IMR-90 (cell line): Measurements from ENCODE around the gene DNAI7. TPM values are rescaled to one million over a fixed set of nuclear protein-coding genes. Genes with fewer than 3 reads are reported as not detected.

Experiments
- ATAC-seq: fragments of 200-7000 bp; cut with Tn5 transposase; 2 replicates; pipeline ENCODE4 v1.9.1; 2020; ENCODE audit warnings: low read depth, mild to moderate bottlenecking, moderate library complexity
- BruUV-seq: library from RNA; stranded (reverse); fragments of 400-500 nt; replicated peaks from 2 replicates; lab custom pipeline; 2021; lab: Mats Ljungman, UMichigan
- CTCF ChIA-PET: fragments of 300-600 bp; formaldehyde crosslinking; extraction: SDS; loops from one replicate; lab custom pipeline; 2021; ENCODE audit warnings: antibody characterized with exemption; lab: Yijun Ruan, JAX
- POLR2A ChIA-PET: fragments of 300-600 bp; sonication (Branson Sonifier 250); formaldehyde crosslinking; loops from one replicate; lab custom pipeline; 2022; ENCODE audit warnings: antibody characterized with exemption; ENCODE audit not compliant: unreplicated experiment; lab: Charles Lee
- DNase-seq: peaks from one replicate; pipeline ENCODE4 v3.0.0; 2013
- H2AFZ ChIP-seq: replicated peaks from 2 replicates; pipeline ENCODE3; 2013; ENCODE audit warnings: low read length, mild to moderate bottlenecking; ENCODE audit not compliant: poor library complexity
- H2AK5ac ChIP-seq: 2 replicates; pipeline ENCODE4 v1.6.1; 2013; ENCODE audit warnings: low read depth, low read length, inconsistent platforms
- H2AK9ac ChIP-seq: replicated peaks from 2 replicates; pipeline ENCODE3; 2013; ENCODE audit warnings: mild to moderate bottlenecking, low read depth, low read length, moderate library complexity; ENCODE audit not compliant: poor library complexity
- H2BK120ac ChIP-seq: 2 replicates; pipeline ENCODE4 v1.6.1; 2013; ENCODE audit warnings: low read depth, low read length, inconsistent platforms
- H2BK15ac ChIP-seq: 3 replicates; pipeline ENCODE4 v1.6.1; 2013; ENCODE audit warnings: low read depth, low read length, inconsistent platforms
- H2BK20ac ChIP-seq: 2 replicates; pipeline ENCODE4 v1.6.1; 2013; ENCODE audit warnings: low read depth, mild to moderate bottlenecking, inconsistent platforms, low read length, moderate library complexity
- H2BK5ac ChIP-seq: 2 replicates; pipeline ENCODE4 v1.6.1; 2013; ENCODE audit warnings: mild to moderate bottlenecking, low read depth, low read length, inconsistent platforms; ENCODE audit not compliant: poor library complexity, severe bottlenecking
- H3K14ac ChIP-seq: replicated peaks from 2 replicates; pipeline ENCODE4 v1.6.1; 2013; ENCODE audit warnings: low read depth, low read length, inconsistent platforms
- H3K18ac ChIP-seq: 2 replicates; pipeline ENCODE4 v1.6.1; 2013; ENCODE audit warnings: low read depth, low read length, control low read depth
- H3K23ac ChIP-seq: 2 replicates; pipeline ENCODE4 v1.6.1; 2013; ENCODE audit warnings: low read depth, low read length, inconsistent platforms
- H3K27ac ChIP-seq: 2 replicates; pipeline ENCODE4 v1.5.1; 2013; ENCODE audit warnings: mild to moderate bottlenecking, control low read depth, low read length; ENCODE audit not compliant: insufficient read depth
- H3K27me3 ChIP-seq: 2 replicates; pipeline ENCODE4 v1.6.1; 2013; ENCODE audit warnings: low read length; ENCODE audit not compliant: control insufficient read depth, insufficient read depth
- H3K36me3 ChIP-seq: 2 replicates; pipeline ENCODE4 v1.6.1; 2013; ENCODE audit warnings: low read length, mixed read lengths; ENCODE audit not compliant: control insufficient read depth, insufficient read depth
- H3K4ac ChIP-seq: 2 replicates; pipeline ENCODE4 v1.6.1; 2013; ENCODE audit warnings: low read depth, low read length, inconsistent platforms
- H3K4me1 ChIP-seq: 2 replicates; pipeline ENCODE4 v1.6.1; 2013; ENCODE audit warnings: low read length, mixed read lengths; ENCODE audit not compliant: control insufficient read depth, insufficient read depth
- H3K4me2 ChIP-seq: 2 replicates; pipeline ENCODE4 v1.6.1; 2013; ENCODE audit warnings: low read depth, mild to moderate bottlenecking, control low read depth, low read length, moderate library complexity
- H3K4me3 ChIP-seq: 2 replicates; pipeline ENCODE4 v1.5.1; 2013; ENCODE audit warnings: low read depth, mild to moderate bottlenecking, control low read depth, low read length, moderate library complexity; ENCODE audit not compliant: insufficient read depth
- H3K56ac ChIP-seq: 2 replicates; pipeline ENCODE4 v1.6.1; 2013; ENCODE audit warnings: low read length, inconsistent platforms; ENCODE audit not compliant: insufficient read depth; ENCODE audit errors: extremely low read depth
- H3K79me1 ChIP-seq, 2 experiments: 2 replicates each; pipeline ENCODE4 v1.6.1; 2013; ENCODE audit warnings: low read length in 2 of 2, inconsistent platforms in 1 of 2, low read depth in 1 of 2
- H3K9ac ChIP-seq: 2 replicates; pipeline ENCODE4 v1.6.1; 2013; ENCODE audit warnings: low read depth, low read length, control low read depth
- H3K9me1 ChIP-seq: 2 replicates; pipeline ENCODE4 v1.6.1; 2013; ENCODE audit warnings: low read length, inconsistent platforms; ENCODE audit not compliant: insufficient read depth
- H3K9me3 ChIP-seq: 2 replicates; pipeline ENCODE4 v1.6.1; 2013; ENCODE audit warnings: low read length; ENCODE audit not compliant: control insufficient read depth, insufficient read depth
- H4K20me1 ChIP-seq: 2 replicates; pipeline ENCODE4 v1.6.1; 2013; ENCODE audit warnings: low read length, inconsistent platforms; ENCODE audit not compliant: insufficient read depth
- H4K5ac ChIP-seq: 2 replicates; pipeline ENCODE4 v1.6.1; 2013; ENCODE audit warnings: mild to moderate bottlenecking, low read depth, low read length, control low read depth
- H4K8ac ChIP-seq, 2 experiments: 2 replicates each; pipeline ENCODE4 v1.6.1; 2013; ENCODE audit warnings: low read depth in 2 of 2, low read length in 2 of 2, control low read depth in 1 of 2, inconsistent platforms in 1 of 2
- H4K91ac ChIP-seq: 2 replicates; pipeline ENCODE4 v1.6.1; 2013; ENCODE audit warnings: low read depth, low read length, inconsistent platforms; ENCODE audit not compliant: insufficient read depth
- CHD1 ChIP-seq: IDR thresholded peaks from 2 replicates; pipeline ENCODE4 v1.6.1; 2012; ENCODE audit warnings: low read depth, low read length, improper control_type of control experiment
- FOS ChIP-seq: fragments of 150-350 bp; IDR thresholded peaks from 2 replicates; pipeline ENCODE4 v1.6.1; 2016; ENCODE audit warnings: low read depth, low read length
- MAFK ChIP-seq: IDR thresholded peaks from 2 replicates; pipeline ENCODE4 v1.6.1; 2012; ENCODE audit warnings: low read depth, low read length, improper control_type of control experiment
- MAZ ChIP-seq: IDR thresholded peaks from 2 replicates; pipeline ENCODE4 v1.6.1; 2012; ENCODE audit warnings: low read depth, mild to moderate bottlenecking, low read length, improper control_type of control experiment, moderate library complexity, borderline replicate concordance
- MXI1 ChIP-seq: IDR thresholded peaks from 2 replicates; pipeline ENCODE4 v1.6.1; 2012; ENCODE audit warnings: low read depth, mild to moderate bottlenecking, low read length, moderate library complexity, borderline replicate concordance
- POLR2A ChIP-seq: IDR thresholded peaks from 2 replicates; pipeline ENCODE4 v1.6.1; 2012; ENCODE audit warnings: mild to moderate bottlenecking, low read depth, low read length
- RAD21 ChIP-seq: IDR thresholded peaks from 2 replicates; pipeline ENCODE4 v1.6.1; 2012; ENCODE audit warnings: low read length, improper control_type of control experiment
- RCOR1 ChIP-seq: IDR thresholded peaks from 2 replicates; pipeline ENCODE4 v1.6.1; 2012; ENCODE audit warnings: mild to moderate bottlenecking, low read length, improper control_type of control experiment; ENCODE audit not compliant: insufficient replicate concordance
- RFX5 ChIP-seq: IDR thresholded peaks from 2 replicates; pipeline ENCODE4 v1.8.0; 2012; ENCODE audit warnings: low read depth, mild to moderate bottlenecking, low read length, moderate library complexity
- SMC3 ChIP-seq: fragments of 150-350 bp; IDR thresholded peaks from 2 replicates; pipeline ENCODE4 v1.6.1; 2016; ENCODE audit warnings: low read depth, mild to moderate bottlenecking, antibody characterized with exemption, low read length, moderate library complexity
- WGBS, 2 experiments: methylation state at CpG; one replicate each; pipeline versions ENCODE4 v1.1.5 to v1.1.7; 2013; ENCODE audit warnings: missing lambda C conversion rate in 2 of 2; ENCODE audit not compliant: insufficient read length in 1 of 2; ENCODE audit errors: extremely low coverage in 2 of 2; 5-methylcytosine and 5-hydroxymethylcytosine counted together
- dilution Hi-C: fragments of 300-500 bp; cut with HindIII; formaldehyde crosslinking; loops from one replicate; pipeline ENCODE4 v1.14.3; 2018; ENCODE audit warnings: low sequenced_read_pairs; ENCODE audit not compliant: unreplicated experiment
- in situ Hi-C: fragments of 300-500 bp; cut with MboI; formaldehyde crosslinking; loops from 3 replicates; pipeline ENCODE4 v1.14.3; 2019; ENCODE audit warnings: low sequenced_read_pairs, inconsistent platforms, mixed read lengths
- intact Hi-C: fragments of 100-400 bp; cut with micrococcal nuclease; formaldehyde crosslinking; loops from 2 replicates; pipeline ENCODE4 v1.10.0; 2022
- polyA plus RNA-seq, 3 experiments: library from polyadenylated mRNA; depleted of rRNA; stranded (reverse); fragments of >200 nt; gene quantifications; 2 replicates each; pipeline ENCODE4 v1.2.3, GENCODE V29; 2012; ENCODE audit warnings: low replicate concordance in 1 of 3
- total RNA-seq: library from RNA; depleted of rRNA; stranded (reverse); fragments of >200 nt; gene quantifications from 2 replicates; pipeline ENCODE4 v1.2.3, GENCODE V29; 2012
- TF ChIP-seq, protein P1 (sequence below): fragments of 150-350 bp; IDR thresholded peaks from 2 replicates; pipeline ENCODE4 v1.6.1; 2016; ENCODE audit warnings: low read depth, mild to moderate bottlenecking, low read length, moderate library complexity, borderline replicate concordance
- TF ChIP-seq, protein P2 (sequence below): conservative IDR thresholded peaks from 2 replicates; pipeline ENCODE4 v1.5.1; 2012; ENCODE audit warnings: mild to moderate bottlenecking, low read depth, low read length, improper control_type of control experiment
- TF ChIP-seq, protein P3 (sequence below): fragments of 150-350 bp; IDR thresholded peaks from 2 replicates; pipeline ENCODE4 v1.6.1; 2017; ENCODE audit warnings: mild to moderate bottlenecking, antibody characterized with exemption, low read length, low read depth

DNAI7 gene
- total and polyA plus RNA-seq, 2 of the 4 experiments (the other 2 are of a cell fraction), result under 0.01 to 0.07 TPM

DNA sequence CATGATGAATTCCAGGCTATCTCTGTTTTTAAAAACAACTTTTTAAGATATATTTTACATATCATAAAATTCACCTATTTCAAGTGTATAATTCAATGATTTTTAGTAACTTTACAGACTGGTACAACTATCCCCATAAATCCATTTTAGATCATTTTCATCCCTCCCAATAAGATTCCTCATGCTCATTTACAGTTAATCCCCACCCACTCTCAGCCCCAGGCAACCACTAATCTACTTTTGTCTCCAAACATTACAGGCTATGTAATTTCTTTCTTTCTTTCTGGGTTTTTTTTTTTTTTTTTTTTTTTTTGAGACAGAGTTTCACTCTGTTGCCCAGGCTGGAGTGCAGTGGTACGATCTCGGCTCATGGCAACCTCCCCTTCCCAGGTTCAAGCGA is 81.3 kb downstream of the DNAI7 start:
- Histone ChIP-seq H3K4me1 (no peaks in the 10 kb centered on the region), H3K4me3 (no peak overlapping the region), H3K14ac (no peak overlapping the region), H3K9me1 (no peaks in the 10 kb centered on the region), H3K23ac (no peak overlapping the region), H2BK5ac (no peak overlapping the region), H2AK5ac (no peak overlapping the region), H4K5ac (no peak overlapping the region), H2BK120ac (no peak overlapping the region), H3K27ac (no peak overlapping the region), H3K4ac (no peak overlapping the region), H3K56ac (no peak overlapping the region), H3K36me3 (no peaks in the 10 kb centered on the region), H4K8ac (no peak overlapping the region), H4K20me1 (no peaks in the 10 kb centered on the region), H2AK9ac (no peak overlapping the region), H3K9me3 (no peaks in the 10 kb centered on the region), H2BK15ac (no peak overlapping the region), H3K9ac (no peak overlapping the region), H3K18ac (no peak overlapping the region), H3K4me2 (no peak overlapping the region), H3K27me3 (no peaks in the 10 kb centered on the region), H4K91ac (no peak overlapping the region), H3K79me1 (no peaks in the 10 kb centered on the region), H2BK20ac (no peak overlapping the region), H2AFZ (no peak overlapping the region)
- BruUV-seq, result no TSS peak
- CTCF ChIA-PET, result no interaction called here
- dilution Hi-C loops (no loop called here), in situ Hi-C loops (no loop called here), intact Hi-C loops (no loop called here)
- POLR2A ChIA-PET, result no interaction called here
- ATAC-seq, result no peak
- TF ChIP-seq, protein P1, sequence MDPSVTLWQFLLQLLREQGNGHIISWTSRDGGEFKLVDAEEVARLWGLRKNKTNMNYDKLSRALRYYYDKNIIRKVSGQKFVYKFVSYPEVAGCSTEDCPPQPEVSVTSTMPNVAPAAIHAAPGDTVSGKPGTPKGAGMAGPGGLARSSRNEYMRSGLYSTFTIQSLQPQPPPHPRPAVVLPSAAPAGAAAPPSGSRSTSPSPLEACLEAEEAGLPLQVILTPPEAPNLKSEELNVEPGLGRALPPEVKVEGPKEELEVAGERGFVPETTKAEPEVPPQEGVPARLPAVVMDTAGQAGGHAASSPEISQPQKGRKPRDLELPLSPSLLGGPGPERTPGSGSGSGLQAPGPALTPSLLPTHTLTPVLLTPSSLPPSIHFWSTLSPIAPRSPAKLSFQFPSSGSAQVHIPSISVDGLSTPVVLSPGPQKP, result no peak
- TF ChIP-seq, protein P2, sequence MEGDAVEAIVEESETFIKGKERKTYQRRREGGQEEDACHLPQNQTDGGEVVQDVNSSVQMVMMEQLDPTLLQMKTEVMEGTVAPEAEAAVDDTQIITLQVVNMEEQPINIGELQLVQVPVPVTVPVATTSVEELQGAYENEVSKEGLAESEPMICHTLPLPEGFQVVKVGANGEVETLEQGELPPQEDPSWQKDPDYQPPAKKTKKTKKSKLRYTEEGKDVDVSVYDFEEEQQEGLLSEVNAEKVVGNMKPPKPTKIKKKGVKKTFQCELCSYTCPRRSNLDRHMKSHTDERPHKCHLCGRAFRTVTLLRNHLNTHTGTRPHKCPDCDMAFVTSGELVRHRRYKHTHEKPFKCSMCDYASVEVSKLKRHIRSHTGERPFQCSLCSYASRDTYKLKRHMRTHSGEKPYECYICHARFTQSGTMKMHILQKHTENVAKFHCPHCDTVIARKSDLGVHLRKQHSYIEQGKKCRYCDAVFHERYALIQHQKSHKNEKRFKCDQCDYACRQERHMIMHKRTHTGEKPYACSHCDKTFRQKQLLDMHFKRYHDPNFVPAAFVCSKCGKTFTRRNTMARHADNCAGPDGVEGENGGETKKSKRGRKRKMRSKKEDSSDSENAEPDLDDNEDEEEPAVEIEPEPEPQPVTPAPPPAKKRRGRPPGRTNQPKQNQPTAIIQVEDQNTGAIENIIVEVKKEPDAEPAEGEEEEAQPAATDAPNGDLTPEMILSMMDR, result no peak
- TF ChIP-seq MXI1, result no peak
- TF ChIP-seq, protein P3, sequence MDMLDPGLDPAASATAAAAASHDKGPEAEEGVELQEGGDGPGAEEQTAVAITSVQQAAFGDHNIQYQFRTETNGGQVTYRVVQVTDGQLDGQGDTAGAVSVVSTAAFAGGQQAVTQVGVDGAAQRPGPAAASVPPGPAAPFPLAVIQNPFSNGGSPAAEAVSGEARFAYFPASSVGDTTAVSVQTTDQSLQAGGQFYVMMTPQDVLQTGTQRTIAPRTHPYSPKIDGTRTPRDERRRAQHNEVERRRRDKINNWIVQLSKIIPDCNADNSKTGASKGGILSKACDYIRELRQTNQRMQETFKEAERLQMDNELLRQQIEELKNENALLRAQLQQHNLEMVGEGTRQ, result no peak
- no peak for TF ChIP-seq RFX5
- TF ChIP-seq CHD1, result no peak
- no peak for TF ChIP-seq MAFK
- no peak for TF ChIP-seq SMC3
- TF ChIP-seq MAZ, result no peak
- no peak for TF ChIP-seq RAD21
- no peak for TF ChIP-seq POLR2A
- no peak for TF ChIP-seq RCOR1
- no peak for TF ChIP-seq FOS
- 100% methylated on average over 1 of the region's 3 CpGs; no CpG with 5 or more reads in 1 of the 2 experiments for WGBS, 2 experiments
- no peak for DNase-seq
